Left lung (tissue), 10 donors: ENCODE data around the gene MBL2. TPM values are rescaled to one million over a fixed set of nuclear protein-coding genes. Genes with fewer than 3 reads are reported as not detected.

Experiments
- ATAC-seq: fragments of 200-7000 bp; cut with Tn5 transposase; one replicate; pipeline ENCODE4 v1.9.1; 2020; ENCODE audit warnings: moderate library complexity
- DNase-seq, 4 donors: peaks; one replicate each; pipeline ENCODE4 v3.0.0-alpha.2; 2013 to 2020
- H3K27ac ChIP-seq, 2 donors: fragments of 200-600 bp; sonication (generic) in 1 of 2; one replicate each; pipeline versions ENCODE4 v1.5.0 to v1.8.0; 2020 to 2021
- H3K27me3 ChIP-seq, 2 donors: fragments of 200-600 bp; sonication (generic) in 1 of 2; one replicate each; pipeline versions ENCODE4 v1.5.0 to v1.8.0; 2020 to 2021
- H3K36me3 ChIP-seq, 2 donors: fragments of 200-600 bp; sonication (generic) in 1 of 2; one replicate each; pipeline versions ENCODE4 v1.5.0 to v1.8.0; 2020 to 2021
- H3K4me1 ChIP-seq, 2 donors: fragments of 200-600 bp; one replicate each; pipeline ENCODE4 v1.8.0; 2021
- H3K4me3 ChIP-seq, 2 donors: fragments of 200-600 bp; sonication (generic) in 1 of 2; one replicate each; pipeline versions ENCODE4 v1.5.0 to v1.8.0; 2020 to 2021; ENCODE audit warnings: mild to moderate bottlenecking in 1 of 2
- H3K9me3 ChIP-seq, 2 donors: fragments of 200-600 bp; sonication (generic) in 1 of 2; one replicate each; pipeline versions ENCODE4 v1.5.0 to v1.8.0; 2020 to 2021
- intact Hi-C, 2 donors: fragments of 100-400 bp; cut with DNase I; formaldehyde crosslinking; loops; one replicate each; pipeline versions ENCODE4 v1.11.2 to v1.14.2; 2022
- polyA plus RNA-seq, 6 donors: library from polyadenylated mRNA; unstranded; fragments of 120-200 nt; gene quantifications; one replicate each; pipeline ENCODE4 v1.2.1, GENCODE V29; 2013; ENCODE audit not compliant: insufficient read length in 6 of 6
- total RNA-seq, 2 donors: library from RNA; stranded (reverse); fragmentation: NEBNext Ultra II Directional; extraction: Animal tissue kit (Norgen Biotek cat#: 25700); gene quantifications; one replicate each; pipeline ENCODE4 v1.2.1, GENCODE V29; 2021
- TF ChIP-seq, protein P1 (sequence below), 2 donors: fragments of 200-600 bp; sonication (generic) in 1 of 2; IDR thresholded peaks; one replicate each; pipeline versions ENCODE4 v1.5.0 to v1.8.0; 2021; ENCODE audit warnings: antibody characterized with exemption in 2 of 2
- donor health status: DM: no; HTN: yes; CAD: no.
- donor health status: DM: no; HTN: no; CAD: no.

MBL2 gene
- total and polyA plus RNA-seq, 8 donors: not detected

GRCh38 chr10:52810761-52811160 is 38.2 kb upstream of the MBL2 start:
- intact Hi-C loops: no loop called here
- no peaks in the 10 kb centered on the region for H3K4me1 ChIP-seq
- DNase-seq: no peak
- TF ChIP-seq, protein P1, sequence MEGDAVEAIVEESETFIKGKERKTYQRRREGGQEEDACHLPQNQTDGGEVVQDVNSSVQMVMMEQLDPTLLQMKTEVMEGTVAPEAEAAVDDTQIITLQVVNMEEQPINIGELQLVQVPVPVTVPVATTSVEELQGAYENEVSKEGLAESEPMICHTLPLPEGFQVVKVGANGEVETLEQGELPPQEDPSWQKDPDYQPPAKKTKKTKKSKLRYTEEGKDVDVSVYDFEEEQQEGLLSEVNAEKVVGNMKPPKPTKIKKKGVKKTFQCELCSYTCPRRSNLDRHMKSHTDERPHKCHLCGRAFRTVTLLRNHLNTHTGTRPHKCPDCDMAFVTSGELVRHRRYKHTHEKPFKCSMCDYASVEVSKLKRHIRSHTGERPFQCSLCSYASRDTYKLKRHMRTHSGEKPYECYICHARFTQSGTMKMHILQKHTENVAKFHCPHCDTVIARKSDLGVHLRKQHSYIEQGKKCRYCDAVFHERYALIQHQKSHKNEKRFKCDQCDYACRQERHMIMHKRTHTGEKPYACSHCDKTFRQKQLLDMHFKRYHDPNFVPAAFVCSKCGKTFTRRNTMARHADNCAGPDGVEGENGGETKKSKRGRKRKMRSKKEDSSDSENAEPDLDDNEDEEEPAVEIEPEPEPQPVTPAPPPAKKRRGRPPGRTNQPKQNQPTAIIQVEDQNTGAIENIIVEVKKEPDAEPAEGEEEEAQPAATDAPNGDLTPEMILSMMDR (IDR thresholded peaks at IDR 0.05): no peak
- ATAC-seq: no peak
- no peaks in the 10 kb centered on the region for H3K36me3 ChIP-seq
- H3K9me3 ChIP-seq: no peaks in the 10 kb centered on the region
- H3K27ac ChIP-seq: no peak overlapping the region
- no peaks in the 10 kb centered on the region for H3K27me3 ChIP-seq
- H3K4me3 ChIP-seq: no peak overlapping the region

- no peaks in the 10 kb centered on the region for H3K27me3 ChIP-seq
- H3K4me3 ChIP-seq: no peak overlapping the region
- intact Hi-C loops: no loop called here
- no peaks in the 10 kb centered on the region for H3K36me3 ChIP-seq
- TF ChIP-seq, protein P1 (IDR thresholded peaks at IDR 0.05): no peak
- H3K9me3 ChIP-seq: no peaks in the 10 kb centered on the region
- no peak for ATAC-seq
- H3K27ac ChIP-seq: no peak overlapping the region
- DNase-seq: no peak
- H3K4me1 ChIP-seq: no peaks in the 10 kb centered on the region
These were observed 35.2 kb upstream of the MBL2 start for GRCh38 chr10:52807803-52808202.

GRCh38 chr10:52805414-52806285 is 33.1 kb upstream of the MBL2 start:
- DNase-seq (no peak), ATAC-seq (no peak)
- Histone ChIP-seq H3K9me3 (no peaks in the 10 kb centered on the region), H3K4me3 (no peak overlapping the region), H3K36me3 (no peaks in the 10 kb centered on the region), H3K27ac (no peak overlapping the region), H3K4me1 (no peaks in the 10 kb centered on the region), H3K27me3 (no peaks in the 10 kb centered on the region)
- intact Hi-C loops: no loop called here
- TF ChIP-seq, protein P1 (IDR thresholded peaks at IDR 0.05): no peak

DNA sequence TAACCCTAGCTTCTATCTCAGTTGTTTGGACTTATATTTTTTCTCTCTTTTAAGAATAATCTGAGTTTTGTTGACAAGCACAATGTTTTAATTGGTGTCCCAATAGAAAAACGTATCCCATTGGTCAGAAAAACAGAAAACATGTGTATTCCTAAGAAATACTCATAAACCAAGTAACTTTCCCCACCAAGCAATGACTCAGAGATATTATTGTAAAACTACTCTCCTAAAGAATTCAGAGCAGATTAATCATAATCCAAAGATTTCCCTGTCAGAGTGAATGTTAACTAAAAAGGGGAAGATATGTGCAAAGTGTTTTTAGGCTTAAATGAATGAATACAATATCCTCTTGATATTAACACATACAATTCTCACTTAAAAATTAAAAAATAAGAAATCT is 29.4 kb upstream of the MBL2 start:
- Histone ChIP-seq H3K36me3 (no peaks in the 10 kb centered on the region), H3K4me1 (no peaks in the 10 kb centered on the region), H3K9me3 (no peaks in the 10 kb centered on the region), H3K4me3 (no peak overlapping the region), H3K27ac (no peak overlapping the region), H3K27me3 (no peaks in the 10 kb centered on the region)
- TF ChIP-seq, protein P1 (IDR thresholded peaks at IDR 0.05): no peak
- DNase-seq (no peak), ATAC-seq (no peak)
- intact Hi-C loops: no loop called here

- DNase-seq (no peak), ATAC-seq (no peak)
- no peaks in the 10 kb centered on the region for H3K9me3 ChIP-seq
- no peaks in the 10 kb centered on the region for H3K27me3 ChIP-seq
- TF ChIP-seq, protein P1 (IDR thresholded peaks at IDR 0.05): no peak
- intact Hi-C loops: no loop called here
- H3K27ac ChIP-seq: no peak overlapping the region
- no peaks in the 10 kb centered on the region for H3K4me1 ChIP-seq
- no peaks in the 10 kb centered on the region for H3K36me3 ChIP-seq
- H3K4me3 ChIP-seq: no peak overlapping the region
These were observed 13.5 kb upstream of the MBL2 start for GRCh38 chr10:52786098-52786497.
